Ishikawa (cell line): ENCODE results near the gene LUZP2.

ENCODE experiments used
- CEBPB ChIP-seq: IDR thresholded peaks from 2 replicates; pipeline ENCODE4 v1.6.1; 2012
- CREB1 ChIP-seq: IDR thresholded peaks from 2 replicates; pipeline ENCODE4 v1.6.1; 2012; ENCODE audit warnings: low read depth
- EGR1 ChIP-seq: IDR thresholded peaks from 2 replicates; pipeline ENCODE4 v1.6.1; 2012
- EP300 ChIP-seq: IDR thresholded peaks from 2 replicates; pipeline ENCODE4 v1.6.1; 2012; ENCODE audit warnings: borderline replicate concordance
- FOXM1 ChIP-seq: IDR thresholded peaks from 2 replicates; pipeline ENCODE4 v1.6.1; 2012; ENCODE audit warnings: low read depth, borderline replicate concordance
- NFIC ChIP-seq: IDR thresholded peaks from 2 replicates; pipeline ENCODE4 v1.6.1; 2012
- RAD21 ChIP-seq: IDR thresholded peaks from 2 replicates; pipeline ENCODE4 v1.6.1; 2012; ENCODE audit warnings: low read depth
- TAF1 ChIP-seq: IDR thresholded peaks from 2 replicates; pipeline ENCODE4 v1.6.1; 2012; ENCODE audit warnings: low read depth, mild to moderate bottlenecking
- TCF12 ChIP-seq: IDR thresholded peaks from 2 replicates; pipeline ENCODE4 v1.6.1; 2012; ENCODE audit warnings: low read depth
- TEAD4 ChIP-seq: IDR thresholded peaks from 2 replicates; pipeline ENCODE4 v1.6.1; 2012
- YY1 ChIP-seq: IDR thresholded peaks from 2 replicates; pipeline ENCODE4 v1.6.1; 2012; ENCODE audit warnings: low read depth
- ZBTB7A ChIP-seq: IDR thresholded peaks from 2 replicates; pipeline ENCODE4 v1.6.1; 2012; ENCODE audit warnings: low read depth
- TF ChIP-seq, protein P1 (sequence below): IDR thresholded peaks from 2 replicates; pipeline ENCODE4 v1.6.1; 2012; ENCODE audit warnings: low read depth, mild to moderate bottlenecking
- TF ChIP-seq, protein P2 (sequence below): IDR thresholded peaks from 2 replicates; pipeline ENCODE4 v1.6.1; 2012
- TF ChIP-seq, protein P3 (sequence below): IDR thresholded peaks from 2 replicates; pipeline ENCODE4 v1.6.1; 2012

LUZP2 gene

DNA sequence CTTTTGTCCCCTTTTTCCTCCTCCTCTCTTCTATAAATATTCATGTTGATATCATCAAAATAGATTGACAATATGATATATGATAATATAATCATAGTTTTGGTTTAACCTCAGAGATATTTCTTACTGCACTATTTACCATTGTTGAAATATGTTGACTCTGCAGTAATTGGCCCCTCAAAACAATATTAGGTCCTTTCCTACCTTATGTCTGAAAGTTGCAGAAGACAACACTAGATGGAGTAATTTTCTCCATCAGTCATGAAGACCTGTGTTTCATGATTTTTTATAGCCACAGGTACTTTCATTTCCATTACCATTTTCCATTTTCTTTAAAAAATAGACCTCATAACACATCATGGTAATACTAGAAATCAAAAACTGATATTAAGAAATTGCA lies 284.4 kb downstream of the LUZP2 start:
- TF ChIP-seq CREB1 = no peak
- TF ChIP-seq YY1 = no peak
- TF ChIP-seq, protein P1, sequence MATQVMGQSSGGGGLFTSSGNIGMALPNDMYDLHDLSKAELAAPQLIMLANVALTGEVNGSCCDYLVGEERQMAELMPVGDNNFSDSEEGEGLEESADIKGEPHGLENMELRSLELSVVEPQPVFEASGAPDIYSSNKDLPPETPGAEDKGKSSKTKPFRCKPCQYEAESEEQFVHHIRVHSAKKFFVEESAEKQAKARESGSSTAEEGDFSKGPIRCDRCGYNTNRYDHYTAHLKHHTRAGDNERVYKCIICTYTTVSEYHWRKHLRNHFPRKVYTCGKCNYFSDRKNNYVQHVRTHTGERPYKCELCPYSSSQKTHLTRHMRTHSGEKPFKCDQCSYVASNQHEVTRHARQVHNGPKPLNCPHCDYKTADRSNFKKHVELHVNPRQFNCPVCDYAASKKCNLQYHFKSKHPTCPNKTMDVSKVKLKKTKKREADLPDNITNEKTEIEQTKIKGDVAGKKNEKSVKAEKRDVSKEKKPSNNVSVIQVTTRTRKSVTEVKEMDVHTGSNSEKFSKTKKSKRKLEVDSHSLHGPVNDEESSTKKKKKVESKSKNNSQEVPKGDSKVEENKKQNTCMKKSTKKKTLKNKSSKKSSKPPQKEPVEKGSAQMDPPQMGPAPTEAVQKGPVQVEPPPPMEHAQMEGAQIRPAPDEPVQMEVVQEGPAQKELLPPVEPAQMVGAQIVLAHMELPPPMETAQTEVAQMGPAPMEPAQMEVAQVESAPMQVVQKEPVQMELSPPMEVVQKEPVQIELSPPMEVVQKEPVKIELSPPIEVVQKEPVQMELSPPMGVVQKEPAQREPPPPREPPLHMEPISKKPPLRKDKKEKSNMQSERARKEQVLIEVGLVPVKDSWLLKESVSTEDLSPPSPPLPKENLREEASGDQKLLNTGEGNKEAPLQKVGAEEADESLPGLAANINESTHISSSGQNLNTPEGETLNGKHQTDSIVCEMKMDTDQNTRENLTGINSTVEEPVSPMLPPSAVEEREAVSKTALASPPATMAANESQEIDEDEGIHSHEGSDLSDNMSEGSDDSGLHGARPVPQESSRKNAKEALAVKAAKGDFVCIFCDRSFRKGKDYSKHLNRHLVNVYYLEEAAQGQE = no peak
- no peak for TF ChIP-seq NFIC
- TF ChIP-seq CEBPB = no peak
- TF ChIP-seq TAF1 = no peak
- no peak for TF ChIP-seq ZBTB7A
- TF ChIP-seq TCF12 = no peak
- TF ChIP-seq TEAD4 = no peak

DNA sequence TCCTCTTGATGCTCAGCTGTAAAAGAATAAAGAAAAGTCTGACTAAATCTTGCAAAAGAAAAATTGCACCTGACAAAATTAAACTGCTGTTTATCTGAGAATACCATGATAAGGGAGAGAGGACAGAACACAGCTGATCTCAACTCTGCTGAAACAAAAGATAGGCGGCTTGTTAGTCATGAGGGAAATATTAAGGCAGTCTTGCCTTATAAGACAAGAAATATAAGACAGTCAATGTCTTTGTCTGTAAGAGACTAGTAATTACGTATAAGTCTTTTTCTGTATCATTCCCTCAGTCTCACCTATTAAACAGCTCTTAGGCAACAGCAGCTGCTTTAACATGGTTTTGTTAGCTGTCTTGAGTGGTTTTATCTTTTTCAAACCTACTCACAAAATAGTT lies 296.6 kb downstream of the LUZP2 start:
- no peak for TF ChIP-seq YY1
- no peak for TF ChIP-seq CREB1
- TF ChIP-seq CEBPB = no peak
- TF ChIP-seq, protein P2, sequence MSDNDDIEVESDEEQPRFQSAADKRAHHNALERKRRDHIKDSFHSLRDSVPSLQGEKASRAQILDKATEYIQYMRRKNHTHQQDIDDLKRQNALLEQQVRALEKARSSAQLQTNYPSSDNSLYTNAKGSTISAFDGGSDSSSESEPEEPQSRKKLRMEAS = no peak

DNA sequence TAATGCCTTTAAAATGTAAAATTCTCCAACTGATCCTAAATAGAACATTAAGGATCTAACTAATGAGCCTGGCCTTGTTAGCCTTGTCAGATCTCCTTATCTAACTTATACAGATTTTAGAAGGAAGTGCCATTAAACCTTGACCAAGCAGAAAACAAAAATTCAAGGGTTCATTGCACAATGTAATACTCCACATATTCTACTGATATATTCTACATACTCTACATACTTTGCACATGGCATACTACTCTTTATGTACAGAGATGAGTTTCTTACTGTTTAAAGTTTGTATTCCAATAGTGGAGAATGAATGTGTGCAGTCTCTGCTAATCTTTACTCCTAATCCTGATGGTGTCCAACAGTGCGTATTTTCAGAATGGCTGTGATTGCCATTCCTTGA lies 297.2 kb downstream of the LUZP2 start:
- TF ChIP-seq, protein P2 = no peak
- TF ChIP-seq RAD21 (no peak), YY1 (no peak), ZBTB7A (no peak), FOXM1 (no peak), NFIC (no peak), EGR1 (no peak), TCF12 (no peak), TEAD4 (no peak), CREB1 (no peak), TAF1 (no peak), CEBPB (no peak), EP300 (no peak)
- TF ChIP-seq, protein P3, sequence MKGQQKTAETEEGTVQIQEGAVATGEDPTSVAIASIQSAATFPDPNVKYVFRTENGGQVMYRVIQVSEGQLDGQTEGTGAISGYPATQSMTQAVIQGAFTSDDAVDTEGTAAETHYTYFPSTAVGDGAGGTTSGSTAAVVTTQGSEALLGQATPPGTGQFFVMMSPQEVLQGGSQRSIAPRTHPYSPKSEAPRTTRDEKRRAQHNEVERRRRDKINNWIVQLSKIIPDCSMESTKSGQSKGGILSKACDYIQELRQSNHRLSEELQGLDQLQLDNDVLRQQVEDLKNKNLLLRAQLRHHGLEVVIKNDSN = no peak
- TF ChIP-seq, protein P1 = no peak

DNA sequence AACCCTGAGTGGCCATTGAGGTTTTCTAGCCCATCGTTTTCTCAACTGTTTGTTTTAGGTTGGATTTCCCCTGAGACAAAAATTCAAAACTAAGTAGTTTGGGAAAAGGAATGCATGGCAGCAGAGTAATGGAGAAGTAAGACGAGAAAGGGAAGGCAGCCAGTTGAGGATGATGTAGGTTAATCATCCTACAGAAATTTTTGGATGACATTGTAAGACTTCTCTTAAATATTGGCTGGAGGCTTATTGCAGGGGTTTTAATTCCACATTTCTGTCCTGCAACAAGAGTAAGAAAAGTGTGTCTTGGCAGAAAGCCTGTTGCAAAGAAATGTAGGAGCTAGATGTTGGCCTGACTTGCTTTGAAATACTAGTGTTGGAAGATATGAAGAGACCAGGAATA lies 308.8 kb downstream of the LUZP2 start:
- TF ChIP-seq TCF12 = no peak
- TF ChIP-seq NFIC = no peak
- no peak for TF ChIP-seq EGR1
- TF ChIP-seq CEBPB = no peak
- TF ChIP-seq FOXM1 = no peak
- no peak for TF ChIP-seq ZBTB7A
- TF ChIP-seq YY1 = no peak
- no peak for TF ChIP-seq CREB1
- no peak for TF ChIP-seq TEAD4
- TF ChIP-seq, protein P3 = no peak
- TF ChIP-seq RAD21 = no peak
- TF ChIP-seq TAF1 = no peak
- no peak for TF ChIP-seq EP300
- TF ChIP-seq, protein P2 = no peak
- TF ChIP-seq, protein P1 = no peak
